Peyer's patch (tissue), 4 donors: ENCODE results near the gene GALNT9.

Source experiments
- CTCF ChIP-seq, 6 experiments: fragments of 450-650 bp in 4 of 6; fragments of 200-600 bp in 2 of 6; sonication (generic) in 1 of 6; IDR thresholded peaks; one replicate each; pipeline ENCODE4 v1.5.1; 2017 to 2019; ENCODE audit warnings: antibody characterized with exemption in 6 of 6, mild to moderate bottlenecking in 3 of 6, moderate library complexity in 1 of 6
- POLR2A ChIP-seq, 2 donors: fragments of 450-650 bp; IDR thresholded peaks; one replicate each; pipeline ENCODE4 v1.5.1; 2017; ENCODE audit warnings: antibody characterized with exemption in 2 of 2, mild to moderate bottlenecking in 2 of 2, moderate library complexity in 2 of 2

- TF ChIP-seq CTCF (IDR thresholded peaks at IDR 0.05) (no peak), POLR2A (IDR thresholded peaks at IDR 0.05) (no peak)
Observed at GRCh38 chr12:132217800-132218526, 111.4 kb downstream of the GALNT9 start.
